NOMO-1 treated with dmso at 0.1 percent for 144 hours (cell line): ENCODE measurements around the gene ITIH4.

Experiments
- DNase-seq: peaks from one replicate; lab custom pipeline; 2025; ENCODE audit not compliant: unreplicated experiment; lab: John Stamatoyannopoulos, UW

ITIH4 gene

GRCh38 chr3:52805270-52806039 lies 25.0 kb downstream of the ITIH4 start:
- no peak for DNase-seq

- no peak for DNase-seq
These were observed 28.6 kb downstream of the ITIH4 start for GRCh38 chr3:52801839-52802238.

- no peak for DNase-seq
These were observed 30.4 kb downstream of the ITIH4 start for GRCh38 chr3:52800079-52800478.

- no peak for DNase-seq
These were observed 31.4 kb downstream of the ITIH4 start for GRCh38 chr3:52798978-52799476.

DNA sequence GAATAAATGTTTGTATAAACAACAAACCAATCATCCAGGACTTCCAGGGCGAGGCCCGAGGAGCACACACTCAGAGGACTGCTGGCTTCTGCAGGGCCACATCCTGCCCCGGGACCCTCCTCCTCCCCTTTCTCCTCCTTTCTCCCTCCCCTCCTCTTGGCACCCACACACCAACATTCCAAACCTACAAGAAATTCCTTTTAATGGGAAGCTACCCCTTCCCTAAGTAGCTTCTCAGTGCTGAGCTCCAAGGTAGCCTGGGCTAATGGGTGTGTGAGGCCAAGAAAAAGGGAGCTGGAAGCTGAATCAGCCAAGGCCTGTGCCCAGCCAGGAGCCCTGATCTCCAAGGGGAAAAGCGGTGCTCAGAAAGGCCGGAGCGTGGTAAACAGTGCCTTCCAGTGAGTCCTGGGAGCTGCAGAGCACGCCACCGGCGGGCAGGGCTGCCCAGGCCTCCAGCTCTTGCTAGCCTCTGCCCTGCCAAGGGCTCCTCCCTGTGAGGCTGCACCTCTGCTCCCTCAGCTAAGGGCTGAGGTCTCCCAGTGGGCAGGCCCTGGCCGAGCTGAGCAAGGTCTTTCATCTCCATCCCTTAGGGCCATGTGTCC lies 32.0 kb downstream of the ITIH4 start:
- DNase-seq: no peak

DNA sequence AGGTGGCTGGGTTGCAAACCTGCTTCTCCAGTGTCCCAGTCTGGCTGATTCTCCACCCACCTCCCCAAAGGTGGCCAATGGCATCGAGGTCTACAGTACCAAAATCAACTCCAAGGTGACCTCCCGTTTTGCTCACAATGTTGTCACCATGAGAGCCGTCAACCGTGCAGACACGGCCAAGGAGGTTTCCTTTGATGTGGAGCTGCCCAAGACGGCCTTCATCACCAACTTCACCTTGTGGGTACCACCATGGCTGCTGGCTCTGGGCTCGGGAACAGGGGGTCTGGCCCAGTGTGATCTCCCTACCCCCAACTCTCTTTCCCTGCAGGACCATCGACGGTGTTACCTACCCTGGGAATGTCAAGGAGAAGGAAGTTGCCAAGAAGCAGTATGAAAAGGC lies 34.1 kb downstream of the ITIH4 start:
- DNase-seq: no peak

DNA sequence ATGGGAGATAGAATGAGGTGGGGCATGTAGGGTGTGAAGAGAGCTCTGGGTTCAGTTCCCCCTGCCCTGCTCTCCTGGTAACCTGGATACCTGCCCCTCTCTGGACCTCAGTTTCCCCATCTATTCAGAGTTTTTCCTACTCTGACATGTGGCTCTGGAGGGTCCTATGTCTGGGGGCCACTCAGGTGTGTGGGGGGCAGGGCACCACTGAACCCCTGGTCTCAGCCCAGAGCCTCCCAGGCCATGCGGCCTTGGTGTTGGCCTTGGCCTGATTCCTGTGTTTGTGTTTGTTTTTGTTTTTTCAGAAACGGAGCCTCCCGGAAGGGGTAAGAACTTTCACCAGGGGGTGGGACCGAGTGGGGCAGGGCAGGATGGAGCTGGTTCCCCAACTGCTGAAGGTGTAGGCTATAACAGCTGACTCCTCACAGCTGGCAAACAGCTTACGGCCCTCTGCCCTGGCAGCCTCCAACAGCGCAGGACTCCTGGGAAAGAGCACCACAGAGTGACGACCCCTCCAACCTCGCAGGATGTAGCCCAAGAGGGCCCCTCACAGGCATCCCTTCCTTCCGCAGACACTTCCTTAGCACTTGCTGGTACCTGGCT lies 35.1 kb downstream of the ITIH4 start:
- no peak for DNase-seq

GRCh38 chr3:52794612-52795099 lies 35.8 kb downstream of the ITIH4 start, which contains the start of gene ITIH3:
Gene ITIH3 (plus strand): TSS chr3:52794796. CDS start chr3:52794804, 8 bp downstream.
- DNase-seq: no peak

DNA sequence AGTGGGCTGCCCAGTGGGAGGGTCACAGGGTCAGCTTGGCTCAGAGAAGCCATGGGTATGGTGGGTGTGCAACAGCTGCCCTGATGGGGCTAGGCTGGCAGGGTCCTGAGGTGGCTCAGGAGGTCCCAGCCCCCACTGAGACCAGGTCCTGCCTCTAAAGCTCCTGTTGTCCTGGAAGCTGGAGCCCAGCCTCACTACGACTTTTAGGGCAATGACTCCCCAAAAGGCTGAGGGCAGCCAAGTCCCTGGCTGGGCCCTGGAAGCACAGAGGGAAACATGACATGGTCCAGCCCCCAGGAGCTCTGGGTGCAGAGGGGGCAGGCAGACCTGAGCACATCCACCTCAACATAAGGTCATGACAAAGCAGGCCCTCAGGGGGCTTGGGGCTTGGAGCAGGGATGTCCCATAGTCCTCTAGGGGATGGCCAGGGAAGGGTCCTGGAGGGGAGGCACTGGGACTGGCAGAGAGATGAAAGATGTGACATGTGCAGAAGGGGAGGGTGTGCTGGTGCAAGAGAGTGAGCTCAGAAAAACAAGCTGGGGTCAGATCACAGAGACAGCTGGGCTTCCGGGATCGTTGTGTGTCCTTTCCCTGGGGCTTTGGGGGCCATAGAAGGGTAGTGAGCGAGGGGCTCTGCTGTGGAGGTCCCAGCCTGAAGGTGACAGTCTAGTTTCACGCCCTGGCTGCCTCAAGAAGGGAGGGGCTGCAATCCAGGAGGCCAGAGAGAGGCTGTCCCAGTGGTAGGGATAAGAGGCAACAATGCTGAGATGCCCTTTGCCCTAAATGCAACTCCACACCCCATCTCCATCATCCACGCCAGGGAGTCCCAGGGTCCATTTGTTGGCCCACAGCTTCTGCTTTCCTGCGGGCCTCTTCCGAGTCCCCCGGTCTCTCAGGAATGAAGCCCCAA lies 36.5 kb downstream of the ITIH4 start:
- DNase-seq: no peak

DNA sequence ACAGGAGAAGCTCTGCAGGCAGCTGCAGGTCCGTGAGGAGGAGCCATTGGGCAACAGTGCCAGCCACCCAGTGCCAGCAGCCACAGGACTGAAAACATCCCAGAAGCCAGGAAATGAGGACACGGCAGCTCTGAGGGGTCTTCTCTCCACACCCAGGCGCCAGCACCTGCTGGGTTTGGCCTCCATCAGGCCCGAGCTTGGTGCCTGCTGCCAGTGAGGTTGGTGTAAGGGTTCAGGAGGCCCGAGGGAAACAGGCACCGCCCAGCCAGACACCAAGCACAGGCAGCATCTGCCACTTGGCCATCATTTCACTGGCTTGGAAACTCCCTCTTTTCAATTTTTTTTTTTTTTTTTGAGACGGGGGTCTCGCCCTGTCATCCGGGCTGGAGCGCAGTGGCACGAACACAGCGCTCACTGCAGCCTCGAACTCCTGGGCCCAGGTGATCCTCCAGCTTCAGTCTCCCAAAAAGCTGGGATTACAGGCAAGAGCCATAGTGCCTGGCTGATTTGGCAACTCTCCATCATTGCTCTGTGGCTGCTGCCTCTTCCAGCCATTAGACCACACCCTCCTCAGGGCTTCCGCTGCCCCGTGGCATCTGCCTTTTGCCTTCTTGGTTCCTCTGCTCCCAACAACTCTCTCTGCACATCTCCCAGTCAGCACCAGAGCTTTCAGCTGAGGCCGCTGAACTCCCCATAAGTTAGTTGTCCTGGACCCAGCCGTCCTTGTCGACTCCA lies 37.3 kb downstream of the ITIH4 start:
- DNase-seq: no peak

DNA sequence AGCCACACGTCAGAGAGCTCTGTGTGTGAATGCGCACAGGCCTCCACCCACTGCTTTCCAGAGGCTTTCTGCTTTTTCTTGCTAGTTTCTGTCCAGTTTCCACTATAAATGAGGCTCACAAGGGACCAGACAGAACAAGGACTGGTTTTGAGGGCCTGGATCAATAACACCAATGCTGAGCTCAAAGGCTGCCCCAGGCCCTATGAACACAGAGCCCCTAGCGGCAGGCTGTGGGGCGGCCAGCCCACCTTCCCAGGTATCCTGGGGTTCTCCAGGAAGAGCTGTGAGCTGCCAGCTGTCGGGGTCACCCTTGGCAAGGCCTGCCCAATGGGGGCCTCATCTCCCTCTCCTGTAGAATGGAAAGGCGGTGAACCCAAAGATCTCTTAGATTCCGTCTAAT lies 38.1 kb downstream of the ITIH4 start:
- DNase-seq: no peak

DNA sequence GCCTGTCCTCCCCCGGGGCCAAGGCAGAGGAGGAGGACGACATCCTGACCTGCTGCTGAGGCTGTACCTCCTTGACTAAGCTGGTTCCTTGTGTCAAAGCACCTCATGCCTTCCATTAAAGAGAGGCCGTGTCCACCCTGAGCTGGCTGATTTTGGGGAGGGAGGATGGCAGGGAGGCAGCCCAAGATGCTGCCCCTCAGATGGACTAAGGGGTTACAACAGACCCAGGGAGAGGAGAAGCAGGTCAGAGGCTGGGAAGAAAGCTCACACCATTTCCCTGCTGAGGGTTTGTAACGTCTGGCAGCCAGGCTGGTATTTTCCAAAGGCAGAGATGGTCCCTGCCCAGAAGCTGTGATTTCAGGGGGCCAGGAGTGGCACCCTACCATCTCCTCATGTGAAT lies 38.5 kb downstream of the ITIH4 start:
- DNase-seq: no peak

DNA sequence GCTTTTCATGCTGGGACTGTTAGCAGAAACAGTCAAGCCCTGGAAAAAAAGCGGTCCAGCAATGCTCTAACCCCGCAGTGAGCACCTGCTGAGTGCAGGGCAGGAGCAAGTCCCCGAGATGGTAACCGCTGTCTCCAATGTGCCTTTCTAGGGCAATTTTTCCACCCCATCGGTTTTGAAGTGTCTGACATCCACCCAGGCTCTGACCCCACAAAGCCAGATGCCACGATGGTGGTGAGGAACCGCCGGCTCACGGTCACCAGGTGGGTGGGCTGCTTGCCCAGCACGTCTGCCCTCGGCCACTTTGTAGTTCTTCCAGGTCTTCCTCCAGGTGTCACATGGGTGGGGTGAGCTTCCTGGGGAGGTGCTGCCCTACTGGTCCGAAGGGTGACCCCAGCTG lies 39.1 kb downstream of the ITIH4 start:
- no peak for DNase-seq

DNA sequence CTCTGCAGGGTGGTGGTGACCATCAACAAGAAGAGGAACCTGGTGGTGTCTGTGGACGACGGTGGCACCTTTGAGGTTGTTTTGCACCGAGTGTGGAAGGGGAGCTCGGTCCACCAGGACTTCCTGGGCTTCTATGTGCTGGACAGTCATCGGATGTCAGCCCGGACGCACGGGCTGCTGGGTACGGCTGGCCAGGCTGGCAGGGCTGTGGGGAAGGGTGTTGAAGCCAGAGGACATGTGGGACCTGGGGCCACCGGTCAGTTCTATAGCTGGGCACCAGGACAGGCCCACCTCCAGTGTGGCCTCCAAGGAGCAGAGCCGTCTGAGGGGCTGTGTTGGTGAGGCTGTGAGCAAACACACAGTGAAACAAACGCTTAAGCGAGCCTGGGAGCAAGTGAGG lies 39.7 kb downstream of the ITIH4 start:
- no peak for DNase-seq

DNA sequence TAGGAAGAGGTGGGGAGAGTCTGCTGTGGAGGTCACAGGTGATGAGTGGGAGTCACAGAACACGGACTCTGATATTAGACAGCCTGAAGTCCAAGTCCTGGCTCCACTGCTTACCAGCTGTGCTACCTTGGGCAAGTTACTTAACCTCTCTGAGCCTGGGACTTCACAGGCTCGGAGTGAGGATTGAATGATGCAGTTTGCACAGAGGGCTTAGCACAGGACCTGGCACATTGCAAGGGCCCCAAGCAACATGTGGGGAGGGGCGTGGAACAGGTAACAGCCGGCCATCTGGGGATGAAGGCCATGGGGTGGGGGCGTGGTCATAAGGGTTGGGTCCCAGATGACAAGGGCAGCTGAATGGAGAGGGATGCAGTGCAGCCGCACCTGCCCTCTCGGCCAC lies 40.1 kb downstream of the ITIH4 start:
- DNase-seq: no peak

- DNase-seq: no peak
These were observed 40.8 kb downstream of the ITIH4 start for GRCh38 chr3:52789746-52790040.

- DNase-seq: no peak
These were observed 41.4 kb downstream of the ITIH4 start for GRCh38 chr3:52788890-52789745.

DNA sequence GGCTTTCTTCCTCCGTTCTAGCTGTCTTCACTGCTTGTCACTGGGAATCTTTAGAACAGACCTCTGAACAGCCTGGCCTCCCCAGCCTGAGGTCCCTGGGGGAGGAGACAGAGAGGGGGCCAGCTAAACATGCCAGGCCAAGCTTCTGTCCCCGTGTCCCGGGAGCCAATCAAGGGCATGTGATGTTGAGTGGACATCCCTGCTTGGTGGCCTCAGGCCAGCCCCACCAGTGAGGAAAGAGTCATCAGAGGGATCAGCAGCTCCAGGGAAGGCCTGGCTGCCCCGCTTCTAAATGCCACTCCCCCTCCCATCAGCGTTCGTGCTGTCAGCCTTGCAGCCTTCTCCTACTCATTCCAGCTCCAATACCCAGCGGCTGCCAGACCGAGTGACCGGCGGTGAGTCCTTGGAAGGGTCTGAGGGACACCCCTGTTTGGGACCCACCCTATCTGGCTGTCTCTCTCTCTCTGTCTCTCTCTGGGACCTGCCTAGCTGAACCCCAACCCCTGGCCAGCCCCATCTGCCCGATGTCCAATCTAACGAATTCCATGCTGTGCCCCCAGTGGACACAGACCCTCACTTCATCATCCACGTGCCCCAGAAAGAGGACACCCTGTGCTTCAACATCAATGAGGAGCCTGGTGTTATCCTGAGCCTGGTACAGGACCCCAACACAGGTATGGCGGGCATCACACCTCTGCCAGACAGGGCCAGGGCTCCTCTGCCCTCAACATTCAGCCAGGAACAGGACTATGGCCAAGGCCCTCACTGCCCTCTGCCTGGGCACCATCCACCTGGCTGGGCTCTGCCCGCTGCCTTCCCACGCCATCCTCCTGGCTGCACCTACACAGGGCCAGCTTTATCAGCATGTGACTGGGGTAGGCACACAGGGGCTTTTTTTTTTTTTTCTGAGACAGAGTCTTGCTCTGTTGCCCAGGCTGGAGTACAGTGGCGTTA lies 42.5 kb downstream of the ITIH4 start:
- no peak for DNase-seq
